PC-9 (cell line): ENCODE data around the gene ALCAM.

Experiments
- CTCF ChIP-seq: fragments of 200-600 bp; sonication (generic); conservative IDR thresholded peaks from 2 replicates; pipeline ENCODE4 v1.6.1; 2017; ENCODE audit warnings: mixed run types, antibody characterized with exemption, mild to moderate bottlenecking, moderate library complexity
- EZH2 ChIP-seq: fragments of 200-600 bp; sonication (generic); IDR thresholded peaks from 2 replicates; pipeline ENCODE4 v1.8.0; 2017; ENCODE audit warnings: antibody characterized with exemption, low read depth

GRCh38 chr3:105493305-105493892 lies 126.7 kb downstream of the ALCAM start:
- TF ChIP-seq CTCF, result no peak
- TF ChIP-seq EZH2, result no peak
